ENCODE results near the gene MYO15A.

GRCh38 chr17:18074566-18075272, 33.8 kb upstream of the MYO15A start:
- TF ChIP-seq GATA3 (IDR thresholded peaks at IDR 0.05; ENCODE audit: low read depth, low read length): no peak
- TF ChIP-seq GATA2 (IDR thresholded peaks at IDR 0.05; ENCODE audit: low read depth, low read length): no peak

All from SH-SY5Y (cell line).